Heart left ventricle (tissue), 16 donors: ENCODE data around the gene FMN2. TPM values are rescaled to one million over a fixed set of nuclear protein-coding genes. Genes with fewer than 3 reads are reported as not detected.

Experiments used
- ATAC-seq, 4 donors: fragments of 200-7000 bp; cut with Tn5 transposase; one replicate each; pipeline ENCODE4 v1.9.1; 2020 to 2022; ENCODE audit warnings: moderate library complexity in 4 of 4, mild to moderate bottlenecking in 3 of 4, moderate number of reproducible peaks in 1 of 4
- DNase-seq, 5 donors: peaks; one replicate each; pipeline ENCODE4 v3.0.0-alpha.2; 2020
- H3K27ac ChIP-seq, 12 donors: fragments of 200-600 bp; sonication (generic) in 4 of 12; one replicate each; pipeline versions ENCODE4 v1.5.0 to v1.8.0; 2016 to 2022; ENCODE audit warnings: mild to moderate bottlenecking in 2 of 12
- H3K27me3 ChIP-seq, 9 donors: fragments of 200-600 bp; sonication (generic) in 2 of 9; one replicate each; pipeline versions ENCODE4 v1.5.1 to v1.8.0; 2016 to 2022; ENCODE audit warnings: mild to moderate bottlenecking in 3 of 9
- H3K36me3 ChIP-seq, 9 donors: fragments of 200-600 bp; sonication (generic) in 2 of 9; one replicate each; pipeline versions ENCODE4 v1.5.0 to v1.8.0; 2018 to 2022; ENCODE audit warnings: mild to moderate bottlenecking in 2 of 9
- H3K4me1 ChIP-seq, 12 donors: fragments of 200-600 bp; sonication (generic) in 4 of 12; one replicate each; pipeline versions ENCODE4 v1.5.0 to v1.8.0; 2016 to 2022; ENCODE audit warnings: mild to moderate bottlenecking in 3 of 12
- H3K4me3 ChIP-seq, 12 donors: fragments of 200-600 bp; sonication (generic) in 4 of 12; one replicate each; pipeline versions ENCODE4 v1.5.0 to v1.8.0; 2017 to 2022; ENCODE audit warnings: mild to moderate bottlenecking in 9 of 12, moderate library complexity in 4 of 12
- H3K9me3 ChIP-seq, 12 donors: fragments of 200-600 bp; sonication (generic) in 4 of 12; one replicate each; pipeline versions ENCODE4 v1.5.0 to v1.8.0; 2016 to 2022; ENCODE audit warnings: mild to moderate bottlenecking in 1 of 12
- CTCF ChIP-seq, 12 donors: fragments of 200-600 bp; sonication (generic) in 4 of 12; IDR thresholded peaks; one replicate each; pipeline versions ENCODE4 v1.5.0 to v1.8.0; 2018 to 2022; ENCODE audit warnings: antibody characterized with exemption in 12 of 12, mild to moderate bottlenecking in 5 of 12
- POLR2A ChIP-seq, 2 donors: fragments of 450-650 bp; IDR thresholded peaks; one replicate each; pipeline ENCODE4 v1.6.1; 2017; ENCODE audit warnings: antibody characterized with exemption in 2 of 2, mild to moderate bottlenecking in 2 of 2, moderate library complexity in 2 of 2
- WGBS, 4 donors: extraction: QIAGEN DNeasy Blood & Tissue Kit in 2 of 4; methylation state at CpG; one replicate each; pipeline versions ENCODE4 v1.1.5 to v1.1.7; 2013 to 2018; 5-methylcytosine and 5-hydroxymethylcytosine counted together
- intact Hi-C, 10 donors: fragments of 100-400 bp; cut with DNase I; formaldehyde crosslinking; loops; one replicate each; pipeline versions ENCODE4 v1.11.1 to v1.14.2; 2022
- polyA plus RNA-seq, 2 donors: library from polyadenylated mRNA; stranded (reverse); fragments of 200-250 nt; gene quantifications; one replicate each; pipeline ENCODE4 v1.2.3, GENCODE V29; 2013
- total RNA-seq, 9 donors: library from RNA; depleted of rRNA in 2 of 9; stranded (reverse); fragments of >200 nt in 2 of 9; fragmentation: NEBNext Ultra II Directional in 3 of 9; extraction: Animal tissue kit (Norgen Biotek cat#: 25700) in 3 of 9; gene quantifications; one replicate each; pipeline versions ENCODE4 v1.1.0 to v1.2.4, GENCODE V29; 2016 to 2023
- donor health status: ischemic (EF 13 %, LVEDD 7.1; RV severe dilation, severe dysfunction).
- donor health status: healthy with polysubstance abuse.
- donor health status: DM: no; HTN: yes; CAD: no.
- donor health status: DM: no; HTN: no; CAD: no.
- donor health status: ischemic (EF 25% LVEDD 6.9; RV normal size, moderate dysfunction).
- donor health status: ischemic (EF 25% LVEDD 5.7; RV mildly dilated, moderate dysfunction).
- donor health status: healthy.
- donor health status: DM: yes; HTN: yes; CAD: no.
- donor health status: ischemic (EF 35%, LVEDD 5.7; RV mildly dilated, moderate dysfunction).
- donor health status: nonischemic (EF 11% LVEDD 7.7; RV severe dilation, severe dysfunction).
- donor health status: DM: yes; HTN: yes; CAD: no.
- donor health status: PGD.
- donor health status: ischemic (EF 29% LVEDD 5.4; RV normal size, mild dysfunction).
- donor health status: nonischemic (EF 23%, LVEDD 6.1; RV moderate dilation, normal function).

Gene FMN2
- total and polyA plus RNA-seq, 11 donors, result 0.11 to 1.9 (median 0.31) TPM; not detected in 8

DNA sequence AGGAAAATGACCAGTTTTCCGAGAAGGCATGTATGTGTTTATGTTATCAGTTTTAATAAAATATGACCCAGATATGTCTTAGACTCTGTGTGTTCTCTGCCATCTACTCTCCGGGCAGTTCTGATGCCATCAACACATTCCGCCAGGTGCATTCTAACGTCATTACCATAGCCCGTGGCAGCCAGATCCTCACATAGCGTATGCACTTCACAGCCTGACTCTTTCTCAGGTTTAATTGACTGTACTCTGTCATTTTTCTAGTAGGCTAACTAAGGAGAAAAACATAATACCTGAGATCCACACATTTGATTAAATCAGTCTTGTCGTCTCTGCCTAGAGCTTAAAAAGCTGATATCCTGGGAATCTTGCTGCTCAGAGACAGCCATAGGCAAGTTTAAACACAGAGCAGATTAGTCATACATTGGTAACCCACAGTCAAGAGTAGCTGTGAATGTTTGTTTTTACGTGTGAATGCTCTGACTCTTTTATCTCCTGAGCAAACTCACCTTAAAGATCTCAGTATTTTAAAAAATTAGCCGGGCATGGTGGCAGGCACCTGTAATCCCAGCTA lies 344.4 kb downstream of the FMN2 start:
- no peak for TF ChIP-seq POLR2A (IDR thresholded peaks at IDR 0.05)
- TF ChIP-seq CTCF (IDR thresholded peaks at IDR 0.05), result no peak
- WGBS, 4 donors, result 83 to 86% (median 84%) methylated on average over 9 of the region's 9 CpGs
- H3K4me3 ChIP-seq, result no peak overlapping the region

GRCh38 chr1:240441669-240442068 lies 350.0 kb downstream of the FMN2 start:
- no peak for DNase-seq
- Histone ChIP-seq H3K4me3 (no peak overlapping the region), H3K9me3 (no peaks in the 10 kb centered on the region), H3K36me3 (no peaks in the 10 kb centered on the region), H3K27ac (no peak overlapping the region), H3K4me1 (no peaks in the 10 kb centered on the region), H3K27me3 (no peaks in the 10 kb centered on the region)
- 80 to 93% (median 90%) methylated on average over 1 of the region's 1 CpG for WGBS, 4 donors
- no peak for ATAC-seq
- intact Hi-C loops, result no loop called here
- no peak for TF ChIP-seq POLR2A (IDR thresholded peaks at IDR 0.05)
- TF ChIP-seq CTCF (IDR thresholded peaks at IDR 0.05), result no peak

More for the DNA sequence above, 344.4 kb downstream of the FMN2 start:
- no peaks in the 10 kb centered on the region for H3K4me1 ChIP-seq
- no peaks in the 10 kb centered on the region for H3K9me3 ChIP-seq
- no peak overlapping the region for H3K27ac ChIP-seq
- no peaks in the 10 kb centered on the region for H3K36me3 ChIP-seq
- intact Hi-C loops, result no loop called here
- no peaks in the 10 kb centered on the region for H3K27me3 ChIP-seq
- ATAC-seq (no peak), DNase-seq (no peak)

- ATAC-seq (no peak), DNase-seq (no peak)
- Histone ChIP-seq H3K27me3 (no peaks in the 10 kb centered on the region), H3K36me3 (no peaks in the 10 kb centered on the region), H3K4me3 (no peak overlapping the region), H3K4me1 (no peaks in the 10 kb centered on the region), H3K9me3 (no peaks in the 10 kb centered on the region), H3K27ac (no peak overlapping the region)
- 82 to 85% (median 83%) methylated on average over 3 of the region's 3 CpGs for WGBS, 4 donors
- intact Hi-C loops, result no loop called here
- no peak for TF ChIP-seq POLR2A (IDR thresholded peaks at IDR 0.05)
- TF ChIP-seq CTCF (IDR thresholded peaks at IDR 0.05), result no peak
These were observed 353.7 kb downstream of the FMN2 start for GRCh38 chr1:240445369-240445768.

- DNase-seq (no peak), ATAC-seq (no peak)
- Histone ChIP-seq H3K4me1 (no peaks in the 10 kb centered on the region), H3K9me3 (no peaks in the 10 kb centered on the region), H3K4me3 (no peak overlapping the region), H3K27me3 (no peaks in the 10 kb centered on the region), H3K27ac (no peak overlapping the region), H3K36me3 (no peaks in the 10 kb centered on the region)
- WGBS, 4 donors, result 62 to 70% (median 69%) methylated on average over 7 of the region's 7 CpGs
- TF ChIP-seq CTCF (IDR thresholded peaks at IDR 0.05) (peak in 1 of 12 donors; percentile 15), POLR2A (IDR thresholded peaks at IDR 0.05) (no peak)
- intact Hi-C loops, result no loop called here
These were observed 363.6 kb downstream of the FMN2 start for GRCh38 chr1:240455228-240455821.
